Activated CD8-positive, alpha-beta T cell treated with anti-CD3 and anti-CD28 coated beads for 36 hours (primary cell): ENCODE data around the gene RANBP1. TPM values are rescaled to one million over a fixed set of nuclear protein-coding genes. Genes with fewer than 3 reads are reported as not detected.

Experiments used
- ATAC-seq: fragments of 200-7000 bp; cut with Tn5 transposase; one replicate; pipeline ENCODE4 v1.10.0; 2021; ENCODE audit warnings: mild to moderate bottlenecking, moderate library complexity
- CTCF ChIA-PET: fragments of 350-600 bp; sonication (Branson Sonifier 250); formaldehyde crosslinking; loops from one replicate; lab custom pipeline; 2021; ENCODE audit warnings: antibody characterized with exemption; lab: Charles Lee
- POLR2A ChIA-PET: fragments of 350-600 bp; sonication (Branson Sonifier 250); formaldehyde crosslinking; loops from one replicate; lab custom pipeline; 2021; ENCODE audit warnings: antibody characterized with exemption; lab: Charles Lee
- DNase-seq: peaks from one replicate; pipeline ENCODE4 v3.0.0-alpha.2; 2020
- H3K27ac Mint-ChIP-seq: one replicate; pipeline ENCODE4 v1.8.0; 2021; ENCODE audit warnings: mild to moderate bottlenecking, mixed read lengths
- H3K27me3 Mint-ChIP-seq: one replicate; pipeline ENCODE4 v1.8.0; 2021; ENCODE audit warnings: mixed read lengths
- H3K36me3 Mint-ChIP-seq: one replicate; pipeline ENCODE4 v1.8.0; 2021; ENCODE audit warnings: low read depth, mixed read lengths
- H3K4me1 Mint-ChIP-seq: one replicate; pipeline ENCODE4 v1.8.0; 2021; ENCODE audit warnings: low read depth, mixed read lengths
- H3K4me3 Mint-ChIP-seq: one replicate; pipeline ENCODE4 v1.8.0; 2021; ENCODE audit warnings: mild to moderate bottlenecking, moderate library complexity, mixed read lengths
- H3K9me3 Mint-ChIP-seq: one replicate; pipeline ENCODE4 v1.8.0; 2021; ENCODE audit warnings: mixed read lengths
- CTCF ChIP-seq: fragments of 200-600 bp; IDR thresholded peaks from one replicate; pipeline ENCODE4 v1.8.0; 2022; ENCODE audit warnings: antibody characterized with exemption, mild to moderate bottlenecking
- intact Hi-C: fragments of 100-400 bp; cut with micrococcal nuclease; formaldehyde crosslinking; loops from one replicate; pipeline ENCODE4 v1.10.0; 2022
- total RNA-seq, 2 experiments: library from RNA; stranded (reverse); gene quantifications; one replicate each; pipeline ENCODE4 v1.2.3, GENCODE V29; 2021

Gene RANBP1
- total RNA-seq, 2 experiments from 2014 or later, result 411 to 412 TPM

GRCh38 chr22:20088263-20088648 lies 27.6 kb upstream of the RANBP1 start:
- Mint-ChIP-seq H3K4me3 (no peak overlapping the region), H3K36me3 (peaks cover 66% of the 10 kb centered on the region), H3K27ac (no peak overlapping the region), H3K4me1 (peaks cover 77% of the 10 kb centered on the region), H3K27me3 (no peaks in the 10 kb centered on the region), H3K9me3 (no peaks in the 10 kb centered on the region)
- no peak for ATAC-seq
- TF ChIP-seq CTCF, result no peak
- ChIA-PET POLR2A (interaction anchor here (0.6 to 1.1 kb wide), 2 partner anchors 30 to 42 kb away, joined by 3 read pairs; no protein-coding TSS in a partner anchor), CTCF (interaction anchor here (1.3 kb wide), 1 partner anchor 41 kb away, joined by 3 read pairs; no protein-coding TSS in a partner anchor)
- no peak for DNase-seq
- intact Hi-C loops, result no loop called here

GRCh38 chr22:20089226-20089976 lies 26.5 kb upstream of the RANBP1 start:
- no peak overlapping the region for H3K27ac Mint-ChIP-seq
- no peak for ATAC-seq
- H3K27me3 Mint-ChIP-seq, result no peaks in the 10 kb centered on the region
- peaks cover 78% of the 10 kb centered on the region for H3K4me1 Mint-ChIP-seq
- ChIA-PET POLR2A (interaction anchor here (0.6 to 1.0 kb wide), 3 partner anchors 21 to 245 kb away, joined by 3 read pairs; no protein-coding TSS in a partner anchor), CTCF (interaction anchor here (1.3 kb wide), 1 partner anchor 40 kb away, joined by 3 read pairs; no protein-coding TSS in a partner anchor)
- intact Hi-C loops, result no loop called here
- H3K4me3 Mint-ChIP-seq, result no peak overlapping the region
- peaks cover 78% of the 10 kb centered on the region for H3K36me3 Mint-ChIP-seq
- no peak for DNase-seq
- TF ChIP-seq CTCF, result no peak
- H3K9me3 Mint-ChIP-seq, result no peaks in the 10 kb centered on the region

GRCh38 chr22:20089977-20090729 lies 25.8 kb upstream of the RANBP1 start:
- H3K36me3 Mint-ChIP-seq, result peaks cover 83% of the 10 kb centered on the region
- H3K4me3 Mint-ChIP-seq, result no peak overlapping the region
- intact Hi-C loops, result no loop called here
- CTCF ChIA-PET, result interaction anchor here (0.6 to 2.5 kb wide), 2 partner anchors 10 to 21 kb away, joined by 4 to 11 read pairs; no protein-coding TSS in a partner anchor
- no peak for DNase-seq
- peaks cover 78% of the 10 kb centered on the region for H3K4me1 Mint-ChIP-seq
- no peaks in the 10 kb centered on the region for H3K27me3 Mint-ChIP-seq
- POLR2A ChIA-PET, result interaction anchor here (0.6 to 2.0 kb wide), 7 partner anchors 9 to 246 kb away, joined by 3 to 6 read pairs (median 3); no protein-coding TSS in a partner anchor
- peak overlapping the region; percentile 72 for H3K27ac Mint-ChIP-seq
- no peak for TF ChIP-seq CTCF
- H3K9me3 Mint-ChIP-seq, result no peaks in the 10 kb centered on the region
- ATAC-seq, result no peak

- intact Hi-C loops, result no loop called here
- POLR2A ChIA-PET, result interaction anchor here (0.9 to 2.0 kb wide), 8 partner anchors 9 to 133 kb away, joined by 3 to 6 read pairs (median 3); partner anchors contain the start of gene RANBP1
- Mint-ChIP-seq H3K27me3 (no peaks in the 10 kb centered on the region), H3K9me3 (no peaks in the 10 kb centered on the region), H3K36me3 (peaks cover 86% of the 10 kb centered on the region), H3K4me1 (peaks cover 81% of the 10 kb centered on the region), H3K27ac (peak overlapping the region; percentile 72), H3K4me3 (peak overlapping the region; percentile 11)
- peak; percentile 30 for DNase-seq
- CTCF ChIA-PET, result interaction anchor here (0.6 to 2.5 kb wide), 2 partner anchors 10 to 20 kb away, joined by 4 to 11 read pairs; no protein-coding TSS in a partner anchor
- TF ChIP-seq CTCF, result no peak
- ATAC-seq, result peak; percentile 43
These were observed 25.1 kb upstream of the RANBP1 start for GRCh38 chr22:20090730-20091240.
